H1 (cell line): ENCODE results near the gene TMEM45A. TPM values are rescaled to one million over a fixed set of nuclear protein-coding genes. Genes with fewer than 3 reads are reported as not detected.

ENCODE experiments used
- CTCF ChIA-PET: fragments of 300-600 bp; sonication (Branson Sonifier 250); formaldehyde crosslinking; loops from one replicate; lab custom pipeline; 2021; ENCODE audit not compliant: partially characterized antibody; lab: Charles Lee
- POLR2A ChIA-PET: fragments of 300-600 bp; sonication (Branson Sonifier 250); formaldehyde crosslinking; loops from one replicate; lab custom pipeline; 2021; ENCODE audit warnings: inconsistent platforms; ENCODE audit not compliant: partially characterized antibody; lab: Charles Lee
- DNase-seq, 2 experiments: peaks; one replicate each; pipeline versions ENCODE4 v3.0.0 to v3.0.0-alpha.2; 2010 to 2022; ENCODE audit warnings: low spot score in 2 of 2, low read depth in 1 of 2, mixed read lengths in 1 of 2
- FAIRE-seq: peaks from 2 replicates; lab custom pipeline; 2011; peaks lifted over from hg19 to GRCh38; lab: Jason Lieb, UNC
- H2AFZ ChIP-seq: 2 replicates; pipeline ENCODE4 v1.8.1; 2012; ENCODE audit warnings: low read length, inconsistent platforms
- H2AK5ac ChIP-seq: 2 replicates; pipeline ENCODE4 v1.6.1; 2013; ENCODE audit warnings: low read depth, low read length
- H2BK120ac ChIP-seq: replicated peaks from 2 replicates; pipeline ENCODE3; 2013; ENCODE audit warnings: low read depth, low read length, inconsistent platforms
- H2BK12ac ChIP-seq: 2 replicates; pipeline ENCODE4 v1.6.1; 2013; ENCODE audit warnings: low read depth, low read length
- H2BK15ac ChIP-seq: 2 replicates; pipeline ENCODE4 v1.6.1; 2013; ENCODE audit warnings: low read length
- H2BK20ac ChIP-seq: 2 replicates; pipeline ENCODE4 v1.6.1; 2013; ENCODE audit warnings: low read length
- H2BK5ac ChIP-seq: 2 replicates; pipeline ENCODE4 v1.6.1; 2013; ENCODE audit warnings: low read depth, low read length
- H3K14ac ChIP-seq: 2 replicates; pipeline ENCODE4 v1.6.1; 2013; ENCODE audit warnings: inconsistent platforms; ENCODE audit not compliant: insufficient read length
- H3K18ac ChIP-seq: 2 replicates; pipeline ENCODE4 v1.6.1; 2013; ENCODE audit warnings: low read length; ENCODE audit errors: extremely low read depth
- H3K23ac ChIP-seq: 2 replicates; pipeline ENCODE4 v1.6.1; 2013; ENCODE audit warnings: inconsistent platforms; ENCODE audit not compliant: insufficient read length
- H3K23me2 ChIP-seq: 2 replicates; pipeline ENCODE4 v1.6.1; 2013; ENCODE audit warnings: low read depth, low read length
- H3K27ac ChIP-seq: 2 replicates; pipeline ENCODE4 v1.6.1; 2011; ENCODE audit warnings: low read depth, low read length, inconsistent platforms
- H3K27me3 ChIP-seq, 4 experiments: replicated peaks in 1 of 4; 1 replicate in 1 of 4; 2 replicates in 3 of 4; pipeline versions ENCODE4 v1.6.1 to v1.8.1; 2011 to 2013; ENCODE audit warnings: low read length in 3 of 4, mild to moderate bottlenecking in 3 of 4, inconsistent platforms in 2 of 4, mixed read lengths in 2 of 4, moderate library complexity in 1 of 4; ENCODE audit not compliant: control insufficient read depth in 3 of 4, insufficient read depth in 3 of 4; ENCODE audit errors: extremely low read depth in 1 of 4
- H3K36me3 ChIP-seq, 4 experiments: 2 replicates each; pipeline versions ENCODE4 v1.6.1 to v1.8.1; 2011 to 2013; ENCODE audit warnings: mild to moderate bottlenecking in 4 of 4, low read length in 3 of 4, moderate library complexity in 2 of 4, control low read depth in 1 of 4, inconsistent platforms in 1 of 4; ENCODE audit not compliant: insufficient read depth in 4 of 4, control insufficient read depth in 2 of 4
- H3K4ac ChIP-seq: replicated peaks from 2 replicates; pipeline ENCODE3; 2013; ENCODE audit warnings: low read length, low read depth, mixed read lengths, inconsistent platforms; ENCODE audit not compliant: insufficient read length
- H3K4me1 ChIP-seq, 4 experiments: replicated peaks in 1 of 4; 1 replicate in 1 of 4; 2 replicates in 3 of 4; pipeline versions ENCODE4 v1.6.1 to v1.8.1; 2011 to 2013; ENCODE audit warnings: low read length in 3 of 4, inconsistent platforms in 2 of 4, mixed read lengths in 1 of 4; ENCODE audit not compliant: insufficient read depth in 4 of 4, control insufficient read depth in 3 of 4
- H3K4me2 ChIP-seq, 2 experiments: 2 replicates each; pipeline versions ENCODE4 v1.6.1 to v1.8.1; 2011 to 2013; ENCODE audit warnings: low read depth in 2 of 2, low read length in 2 of 2, control low read depth in 1 of 2, inconsistent platforms in 1 of 2, mild to moderate bottlenecking in 1 of 2; ENCODE audit not compliant: insufficient read depth in 1 of 2
- H3K4me3 ChIP-seq, 4 experiments: fragments of 200-600, 300-600 bp in 1 of 4; sonication (generic), shearing (Covaris generic), sonication (Bioruptor Twin) in 1 of 4; 2 replicates each; pipeline versions ENCODE4 v1.5.1 to v1.8.1; 2011 to 2016; ENCODE audit warnings: low read length in 4 of 4, low read depth in 3 of 4, control low read depth in 2 of 4, inconsistent platforms in 2 of 4, mild to moderate bottlenecking in 2 of 4, mixed read lengths in 1 of 4, moderate library complexity in 1 of 4; ENCODE audit not compliant: insufficient read depth in 2 of 4; ENCODE audit errors: extremely low read depth in 1 of 4
- H3K56ac ChIP-seq: replicated peaks from 2 replicates; pipeline ENCODE3; 2013; ENCODE audit warnings: low read depth, mild to moderate bottlenecking, mixed read lengths, low read length, inconsistent platforms; ENCODE audit not compliant: insufficient read length
- H3K79me1 ChIP-seq: 2 replicates; pipeline ENCODE4 v1.6.1; 2013; ENCODE audit warnings: low read depth, low read length, control low read depth
- H3K79me2 ChIP-seq, 2 experiments: 2 replicates each; pipeline versions ENCODE4 v1.6.1 to v1.8.1; 2012 to 2013; ENCODE audit warnings: low read length in 2 of 2, mild to moderate bottlenecking in 2 of 2, inconsistent platforms in 1 of 2; ENCODE audit not compliant: insufficient read depth in 2 of 2, control insufficient read depth in 1 of 2
- H3K9ac ChIP-seq, 4 experiments: replicated peaks in 1 of 4; 1 replicate in 1 of 4; 2 replicates in 3 of 4; pipeline versions ENCODE4 v1.6.1 to v1.8.1; 2011 to 2013; ENCODE audit warnings: low read depth in 3 of 4, low read length in 3 of 4, control low read depth in 2 of 4, mild to moderate bottlenecking in 2 of 4, moderate library complexity in 2 of 4, inconsistent platforms in 1 of 4; ENCODE audit errors: extremely low read depth in 1 of 4
- H3K9me3 ChIP-seq, 2 experiments: 2 replicates each; pipeline versions ENCODE4 v1.6.1 to v1.8.1; 2012 to 2013; ENCODE audit warnings: mild to moderate bottlenecking in 2 of 2, moderate library complexity in 2 of 2, control low read depth in 1 of 2, inconsistent platforms in 1 of 2, low read depth in 1 of 2, low read length in 1 of 2, mixed read lengths in 1 of 2; ENCODE audit not compliant: insufficient read depth in 2 of 2
- H4K20me1 ChIP-seq, 2 experiments: replicated peaks in 1 of 2; 2 replicates each; pipeline versions ENCODE3 to v1.8.1; 2011 to 2013; ENCODE audit warnings: inconsistent platforms in 2 of 2, low read length in 2 of 2, mild to moderate bottlenecking in 1 of 2; ENCODE audit not compliant: insufficient read depth in 2 of 2, control insufficient read depth in 1 of 2
- H4K5ac ChIP-seq: 2 replicates; pipeline ENCODE4 v1.6.1; 2013; ENCODE audit warnings: low read length, low read depth, mixed read lengths, inconsistent platforms; ENCODE audit not compliant: insufficient read length
- H4K8ac ChIP-seq: 2 replicates; pipeline ENCODE4 v1.8.0; 2013; ENCODE audit warnings: mild to moderate bottlenecking, moderate library complexity, low read length, inconsistent platforms; ENCODE audit not compliant: insufficient read depth; ENCODE audit errors: extremely low read depth
- H4K91ac ChIP-seq: replicated peaks from 2 replicates; pipeline ENCODE3; 2013; ENCODE audit warnings: low read length, mixed read lengths, inconsistent platforms; ENCODE audit not compliant: insufficient read length
- CEBPB ChIP-seq: IDR thresholded peaks from 2 replicates; pipeline ENCODE4 v1.6.1; 2012; ENCODE audit warnings: low read depth, low read length
- EP300 ChIP-seq, 2 experiments: IDR thresholded peaks; 1 replicate in 1 of 2; 2 replicates in 1 of 2; pipeline ENCODE4 v1.6.1; 2011 to 2012; ENCODE audit warnings: low read depth in 2 of 2, low read length in 2 of 2, mild to moderate bottlenecking in 2 of 2, borderline replicate concordance in 1 of 2, inconsistent platforms in 1 of 2, moderate library complexity in 1 of 2
- EZH2 ChIP-seq: fragments of 200-600 bp; sonication (generic); IDR thresholded peaks from 2 replicates; pipeline ENCODE4 v1.7.1; 2012; ENCODE audit warnings: low read depth, mild to moderate bottlenecking, moderate library complexity, low read length, inconsistent platforms; ENCODE audit not compliant: severe bottlenecking
- YY1 ChIP-seq: IDR thresholded peaks from 2 replicates; pipeline ENCODE4 v1.6.1; 2011; ENCODE audit warnings: low read depth, mild to moderate bottlenecking, low read length
- WGBS, 2 experiments: shearing (Covaris generic) in 1 of 2; methylation state at CpG; one replicate each; pipeline versions ENCODE4 v1.1.6 to v1.1.7; 2013 to 2015; ENCODE audit warnings: low lambda C conversion rate in 2 of 2, mixed read lengths in 2 of 2, inconsistent platforms in 1 of 2, low coverage in 1 of 2, missing lambda C conversion rate in 1 of 2; ENCODE audit not compliant: insufficient replicate concordance in 2 of 2, insufficient coverage in 1 of 2, insufficient read length in 1 of 2; ENCODE audit errors: extremely low coverage in 1 of 2, missing lambda C conversion rate in 1 of 2; 5-methylcytosine and 5-hydroxymethylcytosine counted together
- polyA plus RNA-seq, 7 experiments: library from polyadenylated mRNA; depleted of rRNA in 3 of 7; stranded (reverse) in 5 of 7; unstranded in 2 of 7; fragments of >200 nt in 5 of 7; fragments of 200-250 nt in 2 of 7; gene quantifications; 1 replicate in 5 of 7; 2 replicates in 1 of 7; 4 replicates in 1 of 7; pipeline versions ENCODE4 v1.2.1 to v1.2.3, GENCODE V29; 2011 to 2013; ENCODE audit warnings: missing spikeins in 2 of 7, mixed read lengths in 2 of 7
- total RNA-seq: library from RNA; stranded (reverse); fragmentation: NEBNext Ultra II Directional; extraction: Animal tissue kit (Norgen Biotek cat#: 25700); gene quantifications from 2 replicates; pipeline ENCODE4 v1.2.1, GENCODE V29; 2021

TMEM45A gene
- total and polyA plus RNA-seq, 2 of the 8 experiments (the other 6 are each of a cell fraction or from before 2014, with no cell fraction given) = 12.9 to 14.2 TPM

- Histone ChIP-seq H3K36me3 (peaks cover 0 to 3% (median 0%) of the 10 kb centered on the region in 4 experiments; a peak in 1 of 8 replicates), H3K4ac (no peak overlapping the region), H3K14ac (no peak overlapping the region), H3K4me3 (no peak overlapping the region), H3K4me2 (no peak overlapping the region), H2BK120ac (no peak overlapping the region), H2BK5ac (no peak overlapping the region), H3K79me1 (no peaks in the 10 kb centered on the region), H3K79me2 (no peaks in the 10 kb centered on the region), H4K8ac (no peak overlapping the region), H3K9ac (no peak overlapping the region), H3K23ac (no peak overlapping the region), H3K56ac (no peak overlapping the region), H3K18ac (no peak overlapping the region), H4K20me1 (no peaks in the 10 kb centered on the region), H4K5ac (no peak overlapping the region), H2BK12ac (no peak overlapping the region), H3K27me3 (no peaks in the 10 kb centered on the region; a peak in 1 of 7 replicates), H2AK5ac (no peak overlapping the region), H2BK20ac (no peak overlapping the region), H2BK15ac (no peak overlapping the region), H2AFZ (no peak overlapping the region), H4K91ac (no peak overlapping the region), H3K27ac (no peak overlapping the region), H3K23me2 (no peaks in the 10 kb centered on the region), H3K4me1 (no peaks in the 10 kb centered on the region), H3K9me3 (peaks cover 20 to 25% of the 10 kb centered on the region in 2 experiments)
- TF ChIP-seq CEBPB = no peak
- no peak for TF ChIP-seq YY1
- TF ChIP-seq EP300 (IDR thresholded peaks at IDR 0.05; ENCODE audit: borderline replicate concordance in 1 of 2, low read depth in 2 of 2, low read length in 2 of 2) = no peak
- TF ChIP-seq EZH2 = no peak
- DNase-seq (no peak), FAIRE-seq (no peak)
- ChIA-PET POLR2A (no interaction called here), CTCF (interaction anchor here (1.2 to 15.5 kb wide), 2 partner anchors 109 to 122 kb away, joined by 4 to 229 read pairs; no protein-coding TSS in a partner anchor)
- 100% methylated on average over 1 of the region's 1 CpG; no CpG with 5 or more reads in 1 of the 2 experiments for WGBS, 2 experiments
Observed at GRCh38 chr3:100467133-100467532, 25.3 kb upstream of the TMEM45A start.
